HG03439 (cell line): ENCODE data around the gene FXYD1.

Experiments
- ATAC-seq: cut with Tn5 transposase; IDR thresholded peaks from one replicate; pipeline ENCODE4 v1.9.1; 2021; ENCODE audit warnings: mild to moderate bottlenecking, moderate library complexity; ENCODE audit not compliant: unreplicated experiment

Gene FXYD1

DNA sequence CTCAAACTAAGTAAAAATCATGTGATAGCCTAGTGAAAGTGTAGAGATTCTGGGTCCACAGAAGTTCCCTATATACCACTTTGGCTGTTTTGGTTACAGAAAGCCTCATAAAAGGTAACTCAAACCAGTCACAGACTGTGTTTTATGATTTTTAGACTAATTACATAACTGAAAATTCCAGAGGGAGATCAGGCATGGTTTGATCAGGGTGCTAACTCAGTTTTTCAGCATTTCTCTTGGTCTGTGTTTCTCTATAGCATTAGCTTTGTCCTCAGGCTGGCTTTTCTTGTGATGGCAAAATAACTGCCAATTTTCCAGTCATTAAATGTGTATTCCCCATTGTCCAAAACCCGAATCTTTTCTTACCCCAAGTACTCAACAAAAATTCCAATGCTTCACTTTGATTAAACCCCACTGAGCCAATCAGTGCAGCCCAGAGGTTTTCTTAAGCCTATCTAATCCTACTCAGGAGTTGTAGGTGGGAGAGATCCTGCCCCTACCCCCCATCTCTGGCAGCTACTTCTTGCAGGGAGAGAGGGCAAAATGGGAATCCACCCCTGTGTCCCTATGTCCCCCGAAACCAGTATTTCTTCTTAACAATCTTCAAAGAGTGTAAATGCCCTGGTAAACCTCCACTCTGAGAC lies 31.6 kb upstream of the FXYD1 start:
- ATAC-seq: no peak

DNA sequence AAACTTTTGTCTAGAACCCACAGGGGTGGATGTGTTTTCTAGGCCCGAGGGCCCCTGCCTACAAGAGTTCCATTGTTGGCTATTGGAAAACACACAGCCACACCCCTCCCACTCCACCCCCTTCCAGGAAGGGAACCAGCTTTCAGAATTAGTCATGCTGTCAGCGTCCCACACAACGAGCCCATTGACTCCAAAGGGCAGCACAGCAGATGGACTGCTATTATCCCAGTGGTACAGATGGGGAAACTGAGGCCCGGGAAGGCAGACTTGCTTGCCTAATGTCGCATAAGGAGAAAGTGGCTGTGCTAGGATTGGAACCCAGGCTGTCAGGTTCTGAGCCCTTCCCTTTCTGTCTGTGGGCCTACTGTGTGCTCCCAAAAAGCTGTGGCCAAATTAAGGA lies 31.1 kb upstream of the FXYD1 start:
- ATAC-seq: no peak

- ATAC-seq: no peak
Measured at GRCh38 chr19:35108730-35109129, 29.9 kb upstream of the FXYD1 start.

DNA sequence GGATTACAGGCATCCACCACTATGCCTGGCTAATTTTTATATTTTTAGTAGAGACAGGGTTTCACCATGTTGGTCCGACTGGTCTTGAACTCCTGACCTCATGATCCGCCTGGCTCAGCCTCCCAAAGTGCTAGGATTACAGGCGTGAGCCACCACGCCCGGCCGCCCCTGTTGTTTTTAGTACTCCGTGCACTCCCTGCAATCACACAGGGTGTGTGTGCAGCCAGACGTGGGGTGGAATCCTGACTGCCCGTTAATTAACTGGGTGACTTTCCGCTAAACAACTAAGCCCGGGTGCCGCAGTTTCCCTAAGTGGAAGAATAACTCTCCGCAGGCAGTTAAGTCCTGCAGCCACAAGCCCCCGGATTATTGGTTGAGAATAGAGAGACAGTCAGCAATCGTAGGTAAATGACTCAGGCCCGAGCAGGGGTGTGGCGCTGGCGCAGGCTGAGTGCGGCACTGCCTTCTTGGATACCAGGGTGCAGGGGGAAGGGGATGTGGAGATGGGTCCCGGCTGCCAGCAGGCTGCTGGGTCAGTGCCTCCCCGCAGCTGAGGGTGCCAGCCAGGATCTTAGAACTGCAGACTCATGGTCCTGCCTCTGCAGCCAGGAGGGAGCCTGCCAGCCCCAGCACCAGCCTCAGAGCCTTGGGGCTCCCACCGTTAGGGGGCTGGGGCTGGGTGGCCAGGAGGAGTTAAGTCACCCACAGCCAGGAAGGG lies 29.1 kb upstream of the FXYD1 start:
- no peak for ATAC-seq

- no peak for ATAC-seq
Measured at GRCh38 chr19:35110974-35111373, 27.6 kb upstream of the FXYD1 start.

GRCh38 chr19:35112995-35113688 lies 25.5 kb upstream of the FXYD1 start:
- no peak for ATAC-seq

DNA sequence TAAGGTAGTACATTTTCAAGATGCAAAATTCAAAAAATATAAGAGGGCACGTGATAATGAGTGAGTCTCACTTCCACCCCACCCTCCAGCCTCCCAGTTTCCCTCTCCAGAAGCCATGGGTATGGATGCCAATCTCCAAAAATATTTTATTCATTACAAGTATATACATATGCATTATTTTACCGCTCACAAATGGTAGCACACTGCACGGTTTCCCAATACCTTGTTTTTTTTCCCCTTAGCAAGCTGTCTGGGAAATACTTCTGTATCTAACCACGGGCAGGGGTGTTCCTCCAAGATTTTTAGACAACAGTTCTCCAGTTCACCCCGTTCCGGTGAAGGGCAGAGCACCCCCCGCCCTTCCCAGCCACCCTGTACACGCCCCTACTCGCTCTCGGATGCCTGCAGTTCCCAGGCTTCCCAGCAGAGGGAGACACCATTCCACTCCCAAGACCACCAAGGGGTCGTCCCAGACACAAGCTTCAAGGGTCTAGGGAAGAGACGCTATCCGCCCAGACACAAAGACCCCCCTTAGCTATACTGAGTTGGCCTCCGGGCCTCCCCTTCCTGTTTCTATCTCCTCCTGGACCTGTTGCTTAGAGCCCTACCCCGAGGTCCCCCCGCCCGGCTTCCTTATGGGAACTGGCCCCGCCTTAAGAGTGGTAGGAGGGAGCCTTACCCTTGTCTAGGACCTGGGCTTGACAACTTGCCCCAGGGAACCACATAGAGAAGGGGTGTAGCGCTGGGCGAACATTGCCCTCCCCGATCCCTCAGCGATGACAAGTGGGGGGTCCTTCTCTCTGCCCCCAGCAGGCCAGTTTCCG lies 24.1 kb upstream of the FXYD1 start:
- no peak for ATAC-seq

DNA sequence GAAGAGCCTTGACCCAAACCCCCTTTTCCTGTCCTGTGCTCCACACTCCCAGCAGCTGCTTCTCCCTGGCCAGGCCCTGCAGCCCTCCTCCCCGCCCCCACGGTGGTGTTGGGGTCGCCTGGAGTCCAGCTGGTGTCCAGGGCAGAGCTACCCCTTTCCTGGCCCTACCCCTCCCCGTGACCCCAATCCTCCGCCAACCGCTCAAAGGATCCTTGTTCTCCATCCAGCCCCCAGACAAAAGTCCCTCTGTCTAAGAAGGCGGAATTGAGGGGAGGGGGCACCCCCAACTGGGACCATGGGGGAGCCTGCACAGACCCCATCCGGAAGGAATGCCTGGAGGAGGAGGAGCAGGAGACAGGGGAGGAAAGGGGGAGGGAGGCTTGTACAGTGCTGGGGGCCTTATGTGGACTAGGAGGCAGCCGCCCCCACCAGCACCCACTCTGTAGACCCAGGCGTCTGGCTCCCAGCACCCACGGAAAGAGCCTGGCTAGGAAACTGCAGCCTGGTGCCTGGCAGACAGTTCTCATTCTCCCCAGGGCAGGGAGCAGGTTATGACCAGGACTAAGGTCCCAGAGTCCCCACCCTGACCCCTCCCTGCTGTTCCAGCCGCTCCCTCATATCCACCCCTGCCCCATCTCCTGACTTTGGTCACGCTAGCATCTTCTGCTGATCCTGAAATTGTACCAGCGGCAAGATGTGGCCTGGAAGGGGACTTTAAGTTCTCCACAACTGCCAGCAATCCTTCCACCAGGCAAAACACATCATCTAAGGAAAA lies 23.3 kb upstream of the FXYD1 start, which contains the start of gene FXYD3:
FXYD3 (plus strand) TSS at position 647 of the 775 bp plus-strand sequence. CDS start 3,554 bp downstream, outside the sequence.
- no peak for ATAC-seq

DNA sequence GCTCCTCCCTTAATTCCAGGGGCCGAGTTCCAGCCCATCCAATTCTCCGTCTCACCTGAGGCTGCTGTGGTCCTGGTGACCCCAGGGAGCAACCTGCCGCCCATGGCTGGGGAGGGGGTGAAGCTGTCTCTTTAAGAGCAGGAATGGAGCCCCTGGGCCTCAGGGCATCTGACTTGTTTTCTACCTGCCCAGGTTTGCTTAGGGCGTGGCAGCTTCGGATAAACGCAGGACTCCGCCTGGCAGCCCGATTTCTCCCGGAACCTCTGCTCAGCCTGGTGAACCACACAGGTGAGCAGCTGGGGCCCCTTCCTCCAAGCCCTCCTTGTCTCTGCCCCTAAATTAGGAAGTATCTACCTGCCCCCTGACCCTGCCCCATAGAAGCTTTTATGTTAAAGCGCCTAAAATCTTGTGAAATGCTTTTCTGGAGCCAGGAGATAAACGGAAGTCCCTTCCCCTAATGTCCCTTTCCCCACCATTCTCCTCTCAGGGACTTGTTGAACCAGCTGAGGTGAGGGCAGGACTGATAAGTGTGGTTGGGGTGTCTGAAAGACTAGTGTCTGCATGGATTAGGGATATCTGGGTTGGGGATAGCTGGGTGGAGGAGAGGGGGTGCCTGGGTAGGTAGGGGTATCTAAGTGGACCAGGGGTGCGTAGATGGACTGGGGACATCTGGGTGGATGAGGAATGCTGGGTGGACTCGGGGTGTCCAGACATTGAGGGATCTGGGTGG lies 22.4 kb upstream of the FXYD1 start:
- ATAC-seq: no peak

- no peak for ATAC-seq
Measured at GRCh38 chr19:35117116-35117515, 21.5 kb upstream of the FXYD1 start.

GRCh38 chr19:35117799-35118198 lies 20.8 kb upstream of the FXYD1 start:
- ATAC-seq: no peak

DNA sequence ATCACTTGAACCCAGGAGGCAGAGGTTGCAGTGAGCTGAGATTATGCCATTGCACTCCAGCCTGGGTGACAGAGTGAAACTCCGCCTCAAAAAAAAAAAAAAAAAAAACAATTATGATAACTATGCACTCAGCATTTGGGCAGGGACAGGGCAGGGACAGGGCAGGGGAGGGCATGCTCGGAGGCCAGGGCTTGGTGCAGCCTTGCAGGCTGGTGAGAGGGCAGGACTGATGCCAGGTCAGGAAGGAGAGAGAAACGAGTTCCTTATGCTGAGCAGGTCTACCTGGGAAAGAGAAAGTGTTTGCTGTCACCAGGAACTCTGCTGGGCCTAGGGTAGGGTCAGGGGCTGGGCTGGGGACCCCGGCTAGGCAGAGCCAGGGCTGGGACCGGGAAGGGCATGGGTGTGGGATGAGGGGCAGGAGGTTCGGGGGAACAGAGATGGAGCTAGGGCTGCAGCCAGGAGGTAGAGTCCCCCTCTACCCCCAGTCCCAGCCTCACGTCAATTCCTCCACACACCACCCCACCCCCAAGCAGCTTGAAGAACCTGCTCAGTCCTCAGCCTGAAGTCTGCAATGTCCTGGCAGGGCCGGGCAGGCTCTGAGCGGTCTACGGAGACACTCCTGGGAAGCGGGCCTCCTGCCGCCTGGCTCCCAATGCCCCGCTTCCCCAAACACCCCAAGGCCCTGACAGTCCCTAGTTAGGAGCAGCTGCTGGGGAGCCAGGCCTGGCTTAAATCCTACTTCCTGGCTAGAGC lies 20.2 kb upstream of the FXYD1 start:
- ATAC-seq: no peak

DNA sequence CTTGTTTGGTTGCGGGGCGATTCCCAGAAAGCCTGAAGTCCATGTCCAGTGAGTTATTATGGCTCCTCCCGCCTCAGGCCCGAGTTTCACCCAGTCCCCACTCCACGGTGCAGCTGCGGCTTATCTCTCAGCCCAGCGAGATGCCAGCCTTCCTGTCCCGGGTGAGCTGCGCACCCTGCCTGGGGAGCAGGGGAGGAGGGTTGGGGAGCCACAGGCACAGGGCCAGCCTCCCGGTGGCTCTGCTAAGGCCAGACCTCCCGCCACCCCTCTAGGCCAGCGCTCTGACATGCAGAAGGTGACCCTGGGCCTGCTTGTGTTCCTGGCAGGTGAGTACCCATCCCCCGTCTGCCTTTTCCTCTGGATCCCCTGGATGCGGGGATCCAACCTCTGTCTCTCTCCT lies 19.5 kb upstream of the FXYD1 start:
- no peak for ATAC-seq

DNA sequence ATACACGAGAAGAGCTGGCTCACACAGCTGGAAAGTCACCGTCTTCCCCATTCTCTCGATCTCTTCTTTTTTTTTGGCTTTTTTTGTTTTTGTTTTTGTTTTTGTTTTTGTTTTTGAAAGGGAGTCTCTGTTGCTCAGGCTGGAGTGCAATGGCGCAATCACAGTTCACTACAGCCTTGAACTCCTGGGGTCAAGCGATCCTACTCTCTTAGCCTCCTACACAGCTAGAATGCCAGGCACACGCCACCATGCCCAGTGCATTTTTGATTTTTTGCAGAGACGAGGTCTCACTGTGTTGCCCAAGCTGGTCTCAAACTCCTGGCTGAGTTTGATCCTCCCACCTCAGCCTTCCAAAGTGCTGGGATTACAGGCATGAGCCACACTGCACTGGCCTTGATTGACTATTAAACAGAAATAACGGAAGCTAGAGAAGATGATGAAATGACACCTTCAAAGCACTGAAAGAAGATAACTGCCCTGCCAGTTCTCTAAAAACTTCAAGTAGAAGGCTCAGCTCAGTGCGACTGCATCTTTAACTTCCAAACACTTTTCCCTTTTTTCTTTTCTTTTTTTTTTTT lies 19.0 kb upstream of the FXYD1 start:
- ATAC-seq: no peak

GRCh38 chr19:35120492-35120891 lies 18.1 kb upstream of the FXYD1 start:
- no peak for ATAC-seq

DNA sequence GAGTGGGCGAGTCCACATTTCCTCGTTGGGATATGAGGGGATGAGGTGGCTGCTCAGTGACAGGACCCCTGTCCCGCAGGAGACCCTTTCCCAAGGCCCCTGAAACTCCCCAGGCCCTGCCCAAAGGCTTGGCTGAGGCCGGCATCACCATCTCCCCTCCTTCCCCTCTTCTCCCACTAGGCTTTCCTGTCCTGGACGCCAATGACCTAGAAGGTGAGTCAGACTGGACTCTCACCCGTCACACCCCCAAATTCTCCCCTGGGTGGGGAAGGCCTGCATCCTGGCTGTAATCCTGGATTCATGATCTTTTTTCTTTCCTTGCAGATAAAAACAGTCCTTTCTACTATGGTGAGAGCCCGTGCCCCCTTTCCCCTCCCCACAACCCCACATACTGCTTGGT lies 17.7 kb upstream of the FXYD1 start:
- no peak for ATAC-seq

DNA sequence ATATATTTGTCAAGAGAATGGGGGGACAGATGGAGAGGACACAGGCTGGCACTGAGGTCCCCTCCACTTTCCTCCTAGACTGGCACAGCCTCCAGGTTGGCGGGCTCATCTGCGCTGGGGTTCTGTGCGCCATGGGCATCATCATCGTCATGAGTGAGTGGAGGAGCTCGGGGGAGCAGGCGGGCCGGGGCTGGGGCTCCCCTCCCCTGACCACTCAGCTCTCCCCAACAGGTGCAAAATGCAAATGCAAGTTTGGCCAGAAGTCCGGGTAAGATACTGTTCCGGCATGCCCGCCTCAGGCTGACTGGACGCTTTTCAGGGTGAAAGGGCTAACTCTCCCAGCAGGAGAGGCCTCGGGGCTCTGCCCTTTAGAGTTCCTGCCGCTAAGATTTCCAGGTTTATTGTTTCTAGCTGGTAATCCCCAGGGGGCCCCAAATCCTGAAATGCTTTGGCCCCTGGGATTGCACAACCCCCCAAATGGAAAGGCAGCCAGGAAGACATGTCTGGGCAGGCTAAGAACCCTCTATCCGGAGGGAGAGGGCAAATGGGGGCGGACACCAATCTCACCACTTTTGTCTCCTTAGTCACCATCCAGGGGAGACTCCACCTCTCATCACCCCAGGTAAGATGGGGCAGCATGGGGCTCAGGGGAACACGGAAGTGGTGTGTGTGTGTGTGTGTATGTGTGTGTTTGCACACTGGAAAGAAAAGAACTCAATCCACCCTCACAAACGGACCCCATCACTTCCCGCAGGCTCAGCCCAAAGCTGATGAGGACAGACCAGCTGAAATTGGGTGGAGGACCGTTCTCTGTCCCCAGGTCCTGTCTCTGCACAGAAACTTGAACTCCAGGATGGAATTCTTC lies 15.7 kb upstream of the FXYD1 start:
- no peak for ATAC-seq

GRCh38 chr19:35123573-35123972 lies 15.1 kb upstream of the FXYD1 start:
- ATAC-seq: no peak
